Right cardiac atrium (tissue), 5 donors: ENCODE data around the gene DNAH8. TPM values are rescaled to one million over a fixed set of nuclear protein-coding genes. Genes with fewer than 3 reads are reported as not detected.

Source experiments
- ATAC-seq, 2 donors: fragments of 200-7000 bp; cut with Tn5 transposase; one replicate each; pipeline versions ENCODE4 v1.8.0 to v1.9.1; 2020; ENCODE audit warnings: moderate library complexity in 2 of 2, mild to moderate bottlenecking in 1 of 2
- DNase-seq, 3 donors: peaks; one replicate each; pipeline ENCODE4 v3.0.0-alpha.2; 2020
- H3K27ac ChIP-seq: one replicate; pipeline ENCODE4 v1.5.1; 2013; ENCODE audit warnings: mild to moderate bottlenecking, low read length, control low read depth, moderate library complexity
- H3K27me3 ChIP-seq: one replicate; pipeline ENCODE4 v1.6.1; 2013; ENCODE audit not compliant: control insufficient read depth, insufficient read depth
- H3K4me1 ChIP-seq: one replicate; pipeline ENCODE4 v1.6.1; 2013; ENCODE audit warnings: low read length; ENCODE audit not compliant: control insufficient read depth, insufficient read depth
- H3K4me3 ChIP-seq: one replicate; pipeline ENCODE4 v1.5.1; 2013; ENCODE audit warnings: low read length, control low read depth
- H3K9me3 ChIP-seq: one replicate; pipeline ENCODE4 v1.6.1; 2013; ENCODE audit warnings: low read length; ENCODE audit not compliant: control insufficient read depth
- WGBS: extraction: QIAGEN DNeasy Blood & Tissue Kit; methylation state at CpG from one replicate; pipeline ENCODE4 v1.1.7; 2013; 5-methylcytosine and 5-hydroxymethylcytosine counted together
- intact Hi-C, 4 donors: fragments of 100-400 bp; cut with DNase I; formaldehyde crosslinking; loops; one replicate each; pipeline versions ENCODE4 v1.11.0 to v1.14.0; 2022 to 2023
- polyA plus RNA-seq: library from polyadenylated mRNA; stranded (reverse); fragments of 200-250 nt; gene quantifications from one replicate; pipeline ENCODE4 v1.2.3, GENCODE V29; 2013
- total RNA-seq, 4 donors: library from RNA; stranded (reverse); fragmentation: NEBNext Ultra II Directional; extraction: Animal tissue kit (Norgen Biotek cat#: 25700); gene quantifications; one replicate each; pipeline ENCODE4 v1.2.1, GENCODE V29; 2021
- donor health status: healthy with polysubstance abuse.
- donor health status: DM: no; HTN: yes; CAD: no.
- donor health status: DM: no; HTN: no; CAD: no.
- donor health status: DM: no; HTN: yes; CAD: no; lungs with severe emphysema.
- donor health status: DM: yes; HTN: yes; CAD: no.

DNAH8 gene
- total and polyA plus RNA-seq, 5 donors: not detected

- Histone ChIP-seq H3K4me1 (no peaks in the 10 kb centered on the region), H3K4me3 (no peak overlapping the region), H3K9me3 (no peaks in the 10 kb centered on the region), H3K27me3 (no peaks in the 10 kb centered on the region), H3K27ac (no peak overlapping the region)
- WGBS: 59% methylated on average over 9 of the region's 9 CpGs
- ATAC-seq (no peak), DNase-seq (no peak)
- intact Hi-C loops: no loop called here
Observed at GRCh38 chr6:39056681-39057080, 341.6 kb downstream of the DNAH8 start.

GRCh38 chr6:39057251-39058155 is 342.4 kb downstream of the DNAH8 start:
- DNase-seq: no peak
- ATAC-seq: no peak
- H3K27ac ChIP-seq: no peak overlapping the region
- H3K27me3 ChIP-seq: no peaks in the 10 kb centered on the region
- H3K9me3 ChIP-seq: no peaks in the 10 kb centered on the region
- 66% methylated on average over 17 of the region's 17 CpGs for WGBS
- intact Hi-C loops: no loop called here
- H3K4me3 ChIP-seq: no peak overlapping the region
- no peaks in the 10 kb centered on the region for H3K4me1 ChIP-seq

GRCh38 chr6:39058471-39059147 is 343.5 kb downstream of the DNAH8 start:
- H3K27ac ChIP-seq: no peak overlapping the region
- no peak overlapping the region for H3K4me3 ChIP-seq
- WGBS: 74% methylated on average over 6 of the region's 6 CpGs
- no peaks in the 10 kb centered on the region for H3K4me1 ChIP-seq
- H3K9me3 ChIP-seq: no peaks in the 10 kb centered on the region
- no peaks in the 10 kb centered on the region for H3K27me3 ChIP-seq
- no peak for ATAC-seq
- intact Hi-C loops: no loop called here
- no peak for DNase-seq

GRCh38 chr6:39059496-39060310 is 344.6 kb downstream of the DNAH8 start:
- H3K4me3 ChIP-seq: no peak overlapping the region
- no peaks in the 10 kb centered on the region for H3K4me1 ChIP-seq
- H3K27me3 ChIP-seq: no peaks in the 10 kb centered on the region
- no peak for DNase-seq
- H3K9me3 ChIP-seq: no peaks in the 10 kb centered on the region
- no peak overlapping the region for H3K27ac ChIP-seq
- intact Hi-C loops: no loop called here
- no peak for ATAC-seq
- WGBS: 62% methylated on average over 14 of the region's 14 CpGs

GRCh38 chr6:39060467-39061160 is 345.5 kb downstream of the DNAH8 start:
- 58% methylated on average over 7 of the region's 7 CpGs for WGBS
- Histone ChIP-seq H3K9me3 (no peaks in the 10 kb centered on the region), H3K27ac (no peak overlapping the region), H3K4me3 (no peak overlapping the region), H3K4me1 (peaks cover 2% of the 10 kb centered on the region), H3K27me3 (no peaks in the 10 kb centered on the region)
- DNase-seq (no peak), ATAC-seq (no peak)
- intact Hi-C loops: no loop called here

- intact Hi-C loops: no loop called here
- Histone ChIP-seq H3K27me3 (no peaks in the 10 kb centered on the region), H3K9me3 (no peaks in the 10 kb centered on the region), H3K27ac (no peak overlapping the region), H3K4me1 (peaks cover 2% of the 10 kb centered on the region), H3K4me3 (no peak overlapping the region)
- DNase-seq: no peak
- no peak for ATAC-seq
- 57% methylated on average over 6 of the region's 6 CpGs for WGBS
Observed at GRCh38 chr6:39061182-39061581, 346.1 kb downstream of the DNAH8 start.

- intact Hi-C loops: no loop called here
- Histone ChIP-seq H3K27ac (peak overlapping the region; percentile 39), H3K9me3 (no peaks in the 10 kb centered on the region), H3K4me3 (no peak overlapping the region), H3K27me3 (no peaks in the 10 kb centered on the region), H3K4me1 (peaks cover 2% of the 10 kb centered on the region)
- ATAC-seq (no peak), DNase-seq (no peak)
- WGBS: 73% methylated on average over 3 of the region's 3 CpGs
Observed at GRCh38 chr6:39061588-39061987, 346.5 kb downstream of the DNAH8 start.

- Histone ChIP-seq H3K4me1 (peaks cover 2% of the 10 kb centered on the region), H3K4me3 (no peak overlapping the region), H3K9me3 (no peaks in the 10 kb centered on the region), H3K27me3 (no peaks in the 10 kb centered on the region), H3K27ac (peak overlapping the region; percentile 39)
- peak in 2 of 3 donors; percentile 65 to 74 for DNase-seq
- intact Hi-C loops: no loop called here
- peak; percentile 28 to 37 for ATAC-seq
- WGBS: 36% methylated on average over 10 of the region's 10 CpGs
Observed at GRCh38 chr6:39062014-39062740, 347.1 kb downstream of the DNAH8 start.

GRCh38 chr6:39063526-39063925 is 348.4 kb downstream of the DNAH8 start:
- DNase-seq (peak in 1 of 3 donors; percentile 30), ATAC-seq (peak; percentile 6 to 49)
- no peaks in the 10 kb centered on the region for H3K9me3 ChIP-seq
- intact Hi-C loops: no loop called here
- H3K27ac ChIP-seq: peak overlapping the region; percentile 33
- no peak overlapping the region for H3K4me3 ChIP-seq
- no peaks in the 10 kb centered on the region for H3K27me3 ChIP-seq
- 32% methylated on average over 1 of the region's 1 CpG for WGBS
- H3K4me1 ChIP-seq: peaks cover 2% of the 10 kb centered on the region

GRCh38 chr6:39065561-39065960 is 350.4 kb downstream of the DNAH8 start:
- DNase-seq: no peak
- Histone ChIP-seq H3K27ac (no peak overlapping the region), H3K4me3 (no peak overlapping the region), H3K4me1 (peaks cover 2% of the 10 kb centered on the region), H3K9me3 (no peaks in the 10 kb centered on the region), H3K27me3 (no peaks in the 10 kb centered on the region)
- intact Hi-C loops: no loop called here
- ATAC-seq: no peak
- 79% methylated on average over 8 of the region's 8 CpGs for WGBS
